Suprapubic skin (tissue), 4 donors: ENCODE measurements around the gene ZNF778. TPM values are rescaled to one million over a fixed set of nuclear protein-coding genes. Genes with fewer than 3 reads are reported as not detected.

Experiments
- DNase-seq, 2 donors: peaks; one replicate each; pipeline ENCODE4 v3.0.0-alpha.2; 2019; ENCODE audit warnings: low spot score in 2 of 2
- H3K27ac ChIP-seq: fragments of 200-600 bp; sonication (generic); one replicate; pipeline ENCODE4 v1.5.1; 2019
- H3K27me3 ChIP-seq: fragments of 200-600 bp; sonication (generic); one replicate; pipeline ENCODE4 v1.5.1; 2019
- H3K36me3 ChIP-seq: fragments of 200-600 bp; sonication (generic); one replicate; pipeline ENCODE4 v1.5.1; 2019
- H3K4me1 ChIP-seq: fragments of 200-600 bp; sonication (generic); one replicate; pipeline ENCODE4 v1.5.1; 2019
- H3K4me3 ChIP-seq: fragments of 200-600 bp; sonication (generic); one replicate; pipeline ENCODE4 v1.5.1; 2019; ENCODE audit warnings: mild to moderate bottlenecking
- H3K9me3 ChIP-seq: fragments of 200-600 bp; sonication (generic); one replicate; pipeline ENCODE4 v1.5.1; 2019
- CTCF ChIP-seq, 2 donors: fragments of 200-600 bp in 1 of 2; fragments of 450-650 bp in 1 of 2; sonication (generic) in 1 of 2; IDR thresholded peaks; one replicate each; pipeline ENCODE4 v1.5.1; 2016 to 2019; ENCODE audit warnings: antibody characterized with exemption in 2 of 2, mild to moderate bottlenecking in 1 of 2, moderate library complexity in 1 of 2
- EP300 ChIP-seq: sonication (generic); formaldehyde crosslinking; IDR thresholded peaks from one replicate; pipeline ENCODE4 v1.6.1; 2017; ENCODE audit warnings: antibody characterized with exemption
- POLR2A ChIP-seq, 2 donors: fragments of 450-650 bp; IDR thresholded peaks; one replicate each; pipeline ENCODE4 v1.6.1; 2017; ENCODE audit warnings: antibody characterized with exemption in 2 of 2, mild to moderate bottlenecking in 2 of 2, moderate library complexity in 2 of 2
- POLR2AphosphoS5 ChIP-seq, 3 donors: sonication (generic); formaldehyde crosslinking; IDR thresholded peaks; one replicate each; pipeline ENCODE4 v1.6.1; 2017; ENCODE audit warnings: antibody characterized with exemption in 3 of 3
- WGBS: methylation state at CpG from one replicate; pipeline ENCODE4 v1.1.5; 2018; 5-methylcytosine and 5-hydroxymethylcytosine counted together
- total RNA-seq, 4 donors: library from RNA; depleted of rRNA; stranded (reverse); fragments of >200 nt; gene quantifications; one replicate each; pipeline ENCODE4 v1.1.0, GENCODE V29; 2016

Gene ZNF778
- total RNA-seq, 4 donors from 2014 or later, result 22.0 to 69.6 (median 26.0) TPM

GRCh38 chr16:89270666-89271345 is 53.3 kb downstream of the ZNF778 start:
- H3K27ac ChIP-seq, result no peak overlapping the region
- H3K36me3 ChIP-seq, result peaks cover 86% of the 10 kb centered on the region
- no peak overlapping the region for H3K4me3 ChIP-seq
- no peak for DNase-seq
- no peaks in the 10 kb centered on the region for H3K4me1 ChIP-seq
- no peaks in the 10 kb centered on the region for H3K27me3 ChIP-seq
- TF ChIP-seq CTCF (IDR thresholded peaks at IDR 0.05) (no peak), POLR2AphosphoS5 (IDR thresholded peaks at IDR 0.05) (no peak), POLR2A (IDR thresholded peaks at IDR 0.05) (no peak), EP300 (no peak)
- H3K9me3 ChIP-seq, result no peaks in the 10 kb centered on the region
- 89% methylated on average over 31 of the region's 32 CpGs for WGBS

GRCh38 chr16:89272631-89273030 is 55.1 kb downstream of the ZNF778 start:
- 96% methylated on average over 6 of the region's 6 CpGs for WGBS
- Histone ChIP-seq H3K9me3 (no peaks in the 10 kb centered on the region), H3K4me1 (no peaks in the 10 kb centered on the region), H3K4me3 (no peak overlapping the region), H3K27me3 (no peaks in the 10 kb centered on the region), H3K36me3 (peaks cover 89% of the 10 kb centered on the region), H3K27ac (no peak overlapping the region)
- no peak for DNase-seq
- no peak for TF ChIP-seq POLR2AphosphoS5 (IDR thresholded peaks at IDR 0.05)
- TF ChIP-seq CTCF (IDR thresholded peaks at IDR 0.05), result no peak
- TF ChIP-seq EP300, result no peak
- TF ChIP-seq POLR2A (IDR thresholded peaks at IDR 0.05), result no peak

DNA sequence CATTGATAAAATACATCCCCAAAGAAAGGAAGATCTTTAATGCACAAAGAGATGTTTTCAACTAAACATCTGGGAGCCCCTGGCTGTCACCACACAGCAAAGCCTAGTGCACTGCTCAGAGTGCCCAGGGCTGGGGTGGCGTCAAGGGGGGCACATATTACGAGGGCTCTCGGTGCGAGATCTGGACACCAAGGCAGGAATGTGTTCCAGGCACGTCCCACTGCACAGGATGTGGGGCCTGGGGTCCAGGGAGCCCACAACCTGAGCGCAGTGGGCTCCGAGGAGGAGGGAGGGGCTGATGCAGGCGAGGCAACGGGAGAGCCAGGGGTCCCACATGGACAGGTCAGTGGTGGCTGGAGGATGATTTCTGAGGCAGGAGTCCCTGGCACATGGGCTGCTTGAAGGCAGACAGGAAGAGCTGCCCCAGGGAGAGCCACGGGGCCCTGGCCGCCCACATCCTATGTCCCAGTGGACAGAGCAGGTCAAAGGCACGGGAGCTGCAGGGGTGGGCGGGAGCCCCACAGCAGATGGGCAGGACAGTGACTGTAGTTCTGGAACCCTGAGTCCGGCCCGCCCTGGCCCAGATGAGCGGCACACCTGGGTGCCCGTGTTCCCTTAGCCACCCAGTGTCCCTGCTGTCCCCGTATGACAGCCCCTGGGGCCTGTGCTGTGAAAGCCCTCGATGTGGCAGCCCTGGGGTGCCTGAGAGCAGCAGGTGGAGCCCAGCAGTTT is 56.4 kb downstream of the ZNF778 start:
- H3K27ac ChIP-seq, result no peak overlapping the region
- 92% methylated on average over 9 of the region's 19 CpGs for WGBS
- TF ChIP-seq CTCF (IDR thresholded peaks at IDR 0.05) (no peak), POLR2A (IDR thresholded peaks at IDR 0.05) (no peak), EP300 (no peak), POLR2AphosphoS5 (IDR thresholded peaks at IDR 0.05) (no peak)
- H3K4me3 ChIP-seq, result no peak overlapping the region
- no peaks in the 10 kb centered on the region for H3K4me1 ChIP-seq
- DNase-seq, result no peak
- peaks cover 96% of the 10 kb centered on the region for H3K36me3 ChIP-seq
- H3K9me3 ChIP-seq, result no peaks in the 10 kb centered on the region
- no peaks in the 10 kb centered on the region for H3K27me3 ChIP-seq

- Histone ChIP-seq H3K27ac (no peak overlapping the region), H3K4me1 (no peaks in the 10 kb centered on the region), H3K36me3 (peaks cover 94% of the 10 kb centered on the region), H3K9me3 (no peaks in the 10 kb centered on the region), H3K4me3 (no peak overlapping the region), H3K27me3 (no peaks in the 10 kb centered on the region)
- DNase-seq, result no peak
- TF ChIP-seq CTCF (IDR thresholded peaks at IDR 0.05) (no peak), POLR2AphosphoS5 (IDR thresholded peaks at IDR 0.05) (no peak), POLR2A (IDR thresholded peaks at IDR 0.05) (no peak), EP300 (no peak)
- 93% methylated on average over 12 of the region's 30 CpGs for WGBS
These were observed 57.2 kb downstream of the ZNF778 start for GRCh38 chr16:89274561-89275283.

- no peak overlapping the region for H3K4me3 ChIP-seq
- H3K27me3 ChIP-seq, result no peaks in the 10 kb centered on the region
- TF ChIP-seq EP300 (no peak), POLR2AphosphoS5 (IDR thresholded peaks at IDR 0.05) (no peak), CTCF (IDR thresholded peaks at IDR 0.05) (no peak), POLR2A (IDR thresholded peaks at IDR 0.05) (no peak)
- H3K4me1 ChIP-seq, result no peaks in the 10 kb centered on the region
- H3K36me3 ChIP-seq, result peaks cover 94% of the 10 kb centered on the region
- H3K27ac ChIP-seq, result no peak overlapping the region
- DNase-seq, result no peak
- WGBS, result 100% methylated on average over 4 of the region's 11 CpGs
- H3K9me3 ChIP-seq, result no peaks in the 10 kb centered on the region
These were observed 57.7 kb downstream of the ZNF778 start for GRCh38 chr16:89275284-89275584.
